Activated naive CD4-positive, alpha-beta T cell treated with anti-CD3 and anti-CD28 coated beads, Interleukin-2, amount 50 U/mL, for 72 hours (primary cell): ENCODE data around the gene SCYGR7. TPM values are rescaled to one million over a fixed set of nuclear protein-coding genes. Genes with fewer than 3 reads are reported as not detected.
"Not testable (repeated sequence)": the region's sequence is repeated elsewhere in the genome, so short reads cannot be mapped to it uniquely, and the experiment has no call there.

ENCODE experiments used
- ATAC-seq, 2 donors: fragments of 150-1000 bp; cut with Tn5 transposase; 2 replicates each; pipeline ENCODE4 v1.10.0; 2021; ENCODE audit warnings: mild to moderate bottlenecking in 2 of 2, moderate library complexity in 2 of 2
- DNase-seq, 2 donors: peaks; one replicate each; pipeline ENCODE4 v3.0.0; 2021 to 2022; ENCODE audit warnings: low spot score in 2 of 2
- H3K27ac Mint-ChIP-seq, 2 donors: one replicate each; pipeline ENCODE4 v1.8.0; 2022; ENCODE audit warnings: mild to moderate bottlenecking in 2 of 2, mixed read lengths in 2 of 2
- H3K36me3 Mint-ChIP-seq, 2 donors: one replicate each; pipeline ENCODE4 v1.8.0; 2022; ENCODE audit warnings: mixed read lengths in 2 of 2
- H3K9me3 Mint-ChIP-seq, 2 donors: one replicate each; pipeline ENCODE4 v1.8.0; 2022; ENCODE audit warnings: mixed read lengths in 2 of 2
- total RNA-seq, 2 donors: library from RNA; stranded (reverse); gene quantifications; one replicate each; pipeline ENCODE4 v1.2.3, GENCODE V29; 2022

SCYGR7 gene
- not detected for total RNA-seq

DNA sequence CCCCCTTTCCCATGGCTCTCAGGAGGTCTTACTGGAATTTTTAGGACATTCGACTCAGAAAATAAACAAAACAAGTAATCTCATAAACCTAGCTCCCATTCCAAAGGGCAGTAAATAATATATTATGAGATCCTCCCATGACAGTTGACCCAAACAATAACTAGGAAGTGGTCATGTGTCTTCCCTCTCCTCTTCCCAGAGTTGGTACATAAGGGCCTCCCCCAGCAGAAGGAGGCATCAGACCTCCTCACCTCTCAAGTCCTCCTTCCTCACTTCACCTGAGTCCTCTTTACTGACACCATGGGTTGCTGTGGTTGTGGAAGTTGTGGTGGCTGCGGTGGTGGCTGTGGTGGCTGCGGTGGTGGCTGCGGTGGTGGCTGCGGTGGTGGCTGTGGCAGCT is at the start of gene SCYGR7:
Gene SCYGR7 (plus strand): TSS at position 301 of the 400 bp plus-strand sequence. CDS start 0 bp downstream, at position 301.
- ATAC-seq (no peak), DNase-seq (no peak)
- Mint-ChIP-seq H3K27ac (no peak within 1 kb of the TSS), H3K9me3 (no peaks in the 10 kb centered on the region), H3K36me3 (no peaks in the 10 kb centered on the region)

DNA sequence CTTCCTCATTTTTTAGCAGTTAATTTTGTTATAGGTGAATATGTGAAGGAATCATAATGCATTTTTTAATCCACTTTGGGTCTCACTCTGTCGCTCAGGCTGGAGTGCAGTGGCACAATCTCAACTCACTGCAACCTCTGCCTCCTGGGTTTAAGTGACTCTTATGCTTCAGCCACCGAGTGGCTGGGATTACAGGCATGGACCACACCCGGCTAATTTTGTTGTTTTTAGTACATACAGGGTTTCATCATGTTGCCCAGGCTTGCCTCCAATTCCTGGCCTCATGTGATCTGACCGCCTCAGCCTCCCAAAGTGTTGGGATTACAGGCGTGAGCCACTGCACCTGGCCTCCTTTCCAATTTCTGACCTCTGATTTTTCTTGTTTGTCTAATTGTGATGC is 43.9 kb upstream of the SCYGR7 start:
- no peak overlapping the region for H3K27ac Mint-ChIP-seq
- no peaks in the 10 kb centered on the region for H3K36me3 Mint-ChIP-seq
- ATAC-seq (no peak), DNase-seq (no peak)
- no peaks in the 10 kb centered on the region for H3K9me3 Mint-ChIP-seq

DNA sequence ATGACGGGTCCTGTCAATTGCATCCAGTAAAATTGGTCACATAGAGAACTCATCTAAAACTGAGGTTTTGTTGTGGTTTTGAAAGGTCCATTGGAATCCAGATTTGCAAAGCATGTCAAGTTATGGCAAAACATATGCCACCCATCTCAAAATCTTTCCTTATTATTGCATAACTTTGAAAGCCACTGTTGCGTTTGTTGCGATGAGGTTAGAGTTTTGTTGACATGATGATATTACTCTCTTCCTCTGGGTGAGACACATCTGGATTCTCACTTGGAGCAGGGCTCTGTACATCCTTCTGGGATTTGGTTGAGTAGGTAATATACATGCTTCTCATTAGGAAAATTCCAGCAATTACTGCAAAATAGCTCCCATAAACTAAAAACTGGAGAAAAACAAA is 40.9 kb upstream of the SCYGR7 start:
- no peak for DNase-seq
- no peaks in the 10 kb centered on the region for H3K9me3 Mint-ChIP-seq

GRCh38 chr2:227696990-227697679 is 31.0 kb upstream of the SCYGR7 start:
- no peak overlapping the region for H3K27ac Mint-ChIP-seq
- H3K36me3 Mint-ChIP-seq, result no peaks in the 10 kb centered on the region
- no peaks in the 10 kb centered on the region for H3K9me3 Mint-ChIP-seq
- no peak for ATAC-seq
- no peak for DNase-seq

More for the DNA sequence above, 40.9 kb upstream of the SCYGR7 start:
- no peaks in the 10 kb centered on the region for H3K36me3 Mint-ChIP-seq
- H3K27ac Mint-ChIP-seq, result no peak overlapping the region
- no peak for ATAC-seq

DNA sequence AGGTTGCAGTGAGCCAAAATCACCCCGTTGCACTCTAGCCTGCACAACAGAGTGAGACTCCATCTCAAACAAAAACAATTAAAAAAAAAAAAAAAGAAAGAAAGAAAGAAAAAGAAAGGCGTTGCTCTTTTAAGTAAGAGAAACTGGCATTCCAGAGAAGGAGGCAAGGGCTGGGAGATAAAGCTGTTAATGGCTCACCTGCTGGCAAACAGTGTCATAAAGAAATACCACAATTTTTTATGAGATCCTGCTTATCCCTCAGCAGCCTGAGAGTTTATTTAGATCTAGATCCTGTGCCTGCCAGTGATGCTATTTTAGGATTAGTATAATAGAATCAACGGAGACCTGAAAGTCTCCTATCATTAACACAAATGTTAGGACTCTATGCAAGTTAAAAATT is 26.6 kb upstream of the SCYGR7 start:
- Mint-ChIP-seq H3K36me3 (no peaks in the 10 kb centered on the region), H3K27ac (no peak overlapping the region), H3K9me3 (no peaks in the 10 kb centered on the region)
- DNase-seq, result no peak
- ATAC-seq, result no peak

GRCh38 chr2:227703280-227703732 is 24.8 kb upstream of the SCYGR7 start:
- Mint-ChIP-seq H3K9me3 (no peaks in the 10 kb centered on the region), H3K36me3 (no peaks in the 10 kb centered on the region), H3K27ac (no peak overlapping the region)
- ATAC-seq (no peak), DNase-seq (no peak)

- Mint-ChIP-seq H3K27ac (no peak overlapping the region), H3K36me3 (no peaks in the 10 kb centered on the region), H3K9me3 (no peaks in the 10 kb centered on the region)
- ATAC-seq, result no peak
- DNase-seq, result no peak
These were observed 24.2 kb upstream of the SCYGR7 start for GRCh38 chr2:227703961-227704360.

GRCh38 chr2:227706859-227707258 is 21.3 kb upstream of the SCYGR7 start:
- DNase-seq, result no peak
- no peaks in the 10 kb centered on the region for H3K36me3 Mint-ChIP-seq
- no peak for ATAC-seq
- H3K27ac Mint-ChIP-seq, result no peak overlapping the region
- H3K9me3 Mint-ChIP-seq, result no peaks in the 10 kb centered on the region

- ATAC-seq (no peak), DNase-seq (no peak)
- Mint-ChIP-seq H3K9me3 (no peaks in the 10 kb centered on the region), H3K27ac (no peak overlapping the region), H3K36me3 (no peaks in the 10 kb centered on the region)
These were observed 20.7 kb upstream of the SCYGR7 start for GRCh38 chr2:227707390-227707789.

- no peaks in the 10 kb centered on the region for H3K9me3 Mint-ChIP-seq
- ATAC-seq (no peak), DNase-seq (no peak)
- H3K36me3 Mint-ChIP-seq, result no peaks in the 10 kb centered on the region
- H3K27ac Mint-ChIP-seq, result no peak overlapping the region
These were observed 17.1 kb upstream of the SCYGR7 start for GRCh38 chr2:227710986-227711385.

GRCh38 chr2:227713291-227713690 is 14.8 kb upstream of the SCYGR7 start:
- ATAC-seq, result no peak
- DNase-seq, result no peak
- Mint-ChIP-seq H3K36me3 (no peaks in the 10 kb centered on the region), H3K27ac (no peak overlapping the region), H3K9me3 (no peaks in the 10 kb centered on the region)

DNA sequence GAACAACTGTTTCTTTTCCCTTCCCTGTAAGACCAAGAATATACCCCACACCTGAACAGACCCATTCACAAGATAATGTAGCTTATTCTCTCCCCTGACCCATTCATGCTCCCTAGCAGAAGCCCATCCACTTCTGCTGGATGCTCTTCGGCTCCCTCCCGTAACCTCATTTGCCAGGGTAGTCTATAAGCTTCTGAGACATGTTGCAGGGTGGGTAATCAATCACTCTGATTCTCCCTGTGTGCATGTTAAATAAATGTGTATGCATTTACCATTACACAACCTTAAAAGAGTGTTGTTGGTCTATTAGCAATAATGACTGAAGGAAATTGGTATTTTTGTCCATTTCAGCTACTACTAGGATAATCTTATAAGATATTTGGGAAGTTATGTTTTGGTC is 11.6 kb upstream of the SCYGR7 start:
- Mint-ChIP-seq H3K9me3 (no peaks in the 10 kb centered on the region), H3K36me3 (no peaks in the 10 kb centered on the region), H3K27ac (no peak overlapping the region)
- DNase-seq (no peak), ATAC-seq (no peak)

- no peak for ATAC-seq
- Mint-ChIP-seq H3K36me3 (no peaks in the 10 kb centered on the region), H3K27ac (no peak within 1 kb of the TSS), H3K9me3 (no peaks in the 10 kb centered on the region)
- peak in 1 of 2 donors; percentile 29 for DNase-seq
These were observed 10.2 kb upstream of the SCYGR7 start, which contains the start of gene SLC19A3 for GRCh38 chr2:227717687-227718567. SLC19A3 (minus strand) TSS chr2:227718028; CDS start chr2:227702318, 15,710 bp downstream.

DNA sequence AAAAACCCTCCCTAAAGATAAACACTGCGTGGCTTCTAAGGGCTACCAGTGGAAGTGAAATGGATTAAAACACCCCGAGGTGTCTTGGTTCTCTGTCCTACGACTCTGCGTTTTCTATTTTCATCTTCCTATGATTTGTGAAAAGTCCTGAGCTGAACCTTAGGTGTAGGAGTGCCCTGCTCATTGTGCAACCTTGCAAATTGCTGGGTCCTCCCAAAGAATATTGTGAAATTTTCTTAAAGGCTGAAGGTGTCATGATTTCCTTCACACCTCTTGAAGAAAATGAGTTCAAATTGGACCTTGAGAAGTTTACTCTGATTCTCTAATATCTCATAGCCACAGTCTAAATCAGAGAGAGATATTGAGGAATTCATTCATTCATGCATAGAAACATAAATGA is 8.5 kb upstream of the SCYGR7 start:
- Mint-ChIP-seq H3K36me3 (no peaks in the 10 kb centered on the region), H3K9me3 (no peaks in the 10 kb centered on the region), H3K27ac (no peak overlapping the region)
- ATAC-seq, result no peak
- DNase-seq, result no peak

GRCh38 chr2:227720680-227721079 is 7.5 kb upstream of the SCYGR7 start:
- H3K27ac Mint-ChIP-seq, result no peak overlapping the region
- DNase-seq (no peak), ATAC-seq (no peak)
- no peaks in the 10 kb centered on the region for H3K36me3 Mint-ChIP-seq
- no peaks in the 10 kb centered on the region for H3K9me3 Mint-ChIP-seq

GRCh38 chr2:227722821-227723220 is 5.3 kb upstream of the SCYGR7 start:
- H3K36me3 Mint-ChIP-seq, H3K27ac Mint-ChIP-seq, H3K9me3 Mint-ChIP-seq, ATAC-seq, DNase-seq: not testable (repeated sequence)

DNA sequence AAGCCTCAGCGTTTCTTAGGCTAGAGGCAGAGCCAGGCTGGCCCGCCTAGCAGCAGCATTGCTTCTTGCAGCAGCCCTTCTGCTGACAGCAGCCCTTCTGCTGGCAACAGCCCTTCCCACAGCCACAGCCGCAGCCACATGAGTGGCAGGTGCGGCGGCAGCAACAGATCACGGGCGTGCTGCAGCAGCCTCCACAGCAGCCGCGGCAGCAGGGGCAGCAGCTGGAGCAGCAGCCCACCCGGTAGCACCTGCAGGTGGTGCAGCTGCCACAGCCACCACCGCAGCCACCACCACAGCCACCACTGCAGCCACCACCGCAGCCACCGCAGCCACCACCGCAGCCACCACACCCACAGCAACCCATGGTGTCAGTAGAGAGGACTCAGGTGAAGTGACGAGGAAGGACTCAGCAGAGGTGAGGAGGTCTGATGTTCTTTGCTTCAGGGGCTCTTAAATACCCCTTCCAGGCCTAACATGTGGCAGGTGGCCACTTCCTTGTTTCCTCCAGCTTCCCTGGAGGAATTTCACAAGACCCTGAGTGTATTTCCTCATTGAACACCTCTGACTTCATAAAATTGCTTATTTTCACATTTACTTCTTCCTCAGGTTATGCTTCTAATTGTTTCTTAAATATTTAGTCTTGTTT is 3.6 kb upstream of the SCYGR7 start, which contains the start of gene SCYGR6:
Gene SCYGR6 (minus strand): TSS at position 364 of the 646 bp plus-strand sequence. CDS start 0 bp downstream, at position 364.
- Mint-ChIP-seq H3K9me3 (no peaks in the 10 kb centered on the region), H3K36me3 (no peaks in the 10 kb centered on the region), H3K27ac (no peak within 1 kb of the TSS)
- DNase-seq, result no peak
- ATAC-seq, result no peak
